ENCODE measurements around the gene C4BPA.

DNA sequence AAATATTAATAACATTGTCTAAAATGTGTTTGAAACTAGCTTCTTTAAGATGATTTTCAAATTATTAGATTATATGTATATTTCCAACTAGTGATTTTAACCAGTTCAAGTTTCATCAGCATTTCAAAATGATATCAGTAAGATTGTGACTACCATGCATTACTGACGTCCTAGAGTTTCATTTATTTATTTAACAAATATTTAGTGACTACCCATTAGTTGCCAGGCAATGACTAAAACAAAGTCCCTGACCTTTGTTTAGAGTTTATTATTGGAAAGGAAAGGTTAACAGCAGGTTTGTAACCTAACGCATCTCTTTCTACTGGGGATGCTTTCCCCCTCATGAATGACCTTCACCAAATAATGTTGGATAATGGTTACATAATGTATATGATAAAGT lies 22.9 kb upstream of the C4BPA start:
- TF ChIP-seq POLR2A (IDR thresholded peaks at IDR 0.05): no peak
- TF ChIP-seq, protein P1, sequence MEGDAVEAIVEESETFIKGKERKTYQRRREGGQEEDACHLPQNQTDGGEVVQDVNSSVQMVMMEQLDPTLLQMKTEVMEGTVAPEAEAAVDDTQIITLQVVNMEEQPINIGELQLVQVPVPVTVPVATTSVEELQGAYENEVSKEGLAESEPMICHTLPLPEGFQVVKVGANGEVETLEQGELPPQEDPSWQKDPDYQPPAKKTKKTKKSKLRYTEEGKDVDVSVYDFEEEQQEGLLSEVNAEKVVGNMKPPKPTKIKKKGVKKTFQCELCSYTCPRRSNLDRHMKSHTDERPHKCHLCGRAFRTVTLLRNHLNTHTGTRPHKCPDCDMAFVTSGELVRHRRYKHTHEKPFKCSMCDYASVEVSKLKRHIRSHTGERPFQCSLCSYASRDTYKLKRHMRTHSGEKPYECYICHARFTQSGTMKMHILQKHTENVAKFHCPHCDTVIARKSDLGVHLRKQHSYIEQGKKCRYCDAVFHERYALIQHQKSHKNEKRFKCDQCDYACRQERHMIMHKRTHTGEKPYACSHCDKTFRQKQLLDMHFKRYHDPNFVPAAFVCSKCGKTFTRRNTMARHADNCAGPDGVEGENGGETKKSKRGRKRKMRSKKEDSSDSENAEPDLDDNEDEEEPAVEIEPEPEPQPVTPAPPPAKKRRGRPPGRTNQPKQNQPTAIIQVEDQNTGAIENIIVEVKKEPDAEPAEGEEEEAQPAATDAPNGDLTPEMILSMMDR (IDR thresholded peaks at IDR 0.05): no peak

Data from uterus (tissue), 2 donors.